ENCODE measurements around the gene RASGRF1. TPM values are rescaled to one million over a fixed set of nuclear protein-coding genes. Genes with fewer than 3 reads are reported as not detected.

RASGRF1 gene
- total and polyA plus RNA-seq, 2 experiments from 2014 or later, result 0.05 to 0.24 TPM

GRCh38 chr15:78991476-78991875, 99.1 kb downstream of the RASGRF1 start:
- TF ChIP-seq JUNB (IDR thresholded peaks at IDR 0.05; ENCODE audit: unreplicated experiment) (no peak), ZNF331 (CRISPR knock-in tag; IDR thresholded peaks at IDR 0.05; ENCODE audit: low read depth) (no peak), EZH2phosphoT487 (IDR thresholded peaks at IDR 0.05; ENCODE audit: unreplicated experiment) (no peak), NANOG (IDR thresholded peaks at IDR 0.05; ENCODE audit: borderline replicate concordance) (no peak), EZH2 (IDR thresholded peaks at IDR 0.05; ENCODE audit: low read depth, unreplicated experiment) (no peak)
- Histone ChIP-seq H3K9me2 (ENCODE audit: insufficient read depth) (no peaks in the 10 kb centered on the region), H4K20me1 (replicated peaks; ENCODE audit: insufficient read depth) (no peaks in the 10 kb centered on the region), H2AFZ (no peak overlapping the region), H3K36me3 (ENCODE audit: insufficient read depth) (no peaks in the 10 kb centered on the region), H3K79me2 (replicated peaks; ENCODE audit: insufficient read depth) (no peaks in the 10 kb centered on the region), H3F3A (replicated peaks; ENCODE audit: low read depth) (no peaks in the 10 kb centered on the region), H3K4me1 (ENCODE audit: insufficient read depth) (no peaks in the 10 kb centered on the region), H3K27me3 (ENCODE audit: insufficient read depth) (no peaks in the 10 kb centered on the region), H3K27ac (ENCODE audit: low read depth) (no peak overlapping the region), H3K4me3 (no peak overlapping the region), H3K4me2 (no peak overlapping the region)
- Mint-ChIP-seq H3K27me3 (ENCODE audit: insufficient read depth, low read depth, poor library complexity) (peaks cover 2% of the 10 kb centered on the region), H3K4me1 (peaks cover 5% of the 10 kb centered on the region), H3K4me3 (no peak overlapping the region), H3K9me3 (peaks cover 4% of the 10 kb centered on the region; the same call in 1 of the 3 replicates), H3K27ac (no peak overlapping the region), H3K36me3 (ENCODE audit: low read depth) (no peaks in the 10 kb centered on the region)
- DNase-seq (ENCODE audit: low spot score), result no peak
- no peak for ATAC-seq

- H3K27me3 Mint-ChIP-seq (ENCODE audit: insufficient read depth, low read depth, poor library complexity), result peaks cover 4% of the 10 kb centered on the region
- Histone ChIP-seq H2AFZ (no peak overlapping the region), H3K27ac (ENCODE audit: low read depth) (no peak overlapping the region), H3K4me3 (no peak overlapping the region), H3K27me3 (ENCODE audit: insufficient read depth) (no peaks in the 10 kb centered on the region), H3K36me3 (ENCODE audit: insufficient read depth) (no peaks in the 10 kb centered on the region), H4K20me1 (replicated peaks; ENCODE audit: insufficient read depth) (no peaks in the 10 kb centered on the region), H3K9me2 (ENCODE audit: insufficient read depth) (no peaks in the 10 kb centered on the region), H3K79me2 (replicated peaks; ENCODE audit: insufficient read depth) (no peaks in the 10 kb centered on the region), H3F3A (replicated peaks; ENCODE audit: low read depth) (no peaks in the 10 kb centered on the region), H3K4me2 (no peak overlapping the region), H3K4me1 (ENCODE audit: insufficient read depth) (no peaks in the 10 kb centered on the region)
- TF ChIP-seq JUNB (IDR thresholded peaks at IDR 0.05; ENCODE audit: unreplicated experiment) (no peak), ZNF114 (CRISPR knock-in tag; IDR thresholded peaks at IDR 0.05) (no peak), STAT1 (IDR thresholded peaks at IDR 0.05; ENCODE audit: unreplicated experiment) (no peak), ZNF462 (CRISPR knock-in tag; IDR thresholded peaks at IDR 0.05) (no peak), ZNF331 (CRISPR knock-in tag; IDR thresholded peaks at IDR 0.05; ENCODE audit: low read depth) (no peak)
- H3K27ac Mint-ChIP-seq, result no peak overlapping the region
- no peaks in the 10 kb centered on the region for H3K36me3 Mint-ChIP-seq (ENCODE audit: low read depth)
- DNase-seq (ENCODE audit: low spot score), result no peak
- peaks cover 4% of the 10 kb centered on the region; the same call in 1 of the 3 replicates for H3K9me3 Mint-ChIP-seq
- no peak overlapping the region for H3K4me3 Mint-ChIP-seq
- ATAC-seq, result no peak
- H3K4me1 Mint-ChIP-seq, result peaks cover 2% of the 10 kb centered on the region; the same call in 1 of the 3 replicates
These were observed 100.3 kb downstream of the RASGRF1 start for GRCh38 chr15:78990278-78990677.

All from GM23338 (cell line).